Central memory CD8-positive, alpha-beta T cell (primary cell): ENCODE results near the gene PPFIA3.

Experiments used
- ATAC-seq: fragments of 150-1000 bp; cut with Tn5 transposase; replicated peaks from 2 replicates; pipeline ENCODE4 v1.10.0; 2022; ENCODE audit warnings: mild to moderate bottlenecking, moderate FRiP score, moderate number of reproducible peaks; ENCODE audit not compliant: poor library complexity, severe bottlenecking; ENCODE audit errors: extremely low read depth
- DNase-seq, 2 donors: peaks; one replicate each; pipeline ENCODE4 v3.0.0; 2021; ENCODE audit warnings: low spot score in 2 of 2
- H3K27ac Mint-ChIP-seq: one replicate; pipeline ENCODE4 v1.8.0; 2022; ENCODE audit warnings: low read depth, mild to moderate bottlenecking, moderate library complexity, mixed read lengths
- H3K27me3 Mint-ChIP-seq: one replicate; pipeline ENCODE4 v1.8.0; 2022; ENCODE audit warnings: mixed read lengths
- H3K36me3 Mint-ChIP-seq: one replicate; pipeline ENCODE4 v1.8.0; 2022; ENCODE audit warnings: mild to moderate bottlenecking, moderate library complexity, mixed read lengths; ENCODE audit not compliant: insufficient read depth
- H3K4me1 Mint-ChIP-seq: one replicate; pipeline ENCODE4 v1.8.0; 2022; ENCODE audit warnings: mixed read lengths
- H3K4me3 Mint-ChIP-seq: one replicate; pipeline ENCODE4 v1.8.0; 2022; ENCODE audit warnings: mild to moderate bottlenecking, moderate library complexity, mixed read lengths
- H3K9me3 Mint-ChIP-seq: one replicate; pipeline ENCODE4 v1.8.0; 2022; ENCODE audit warnings: mixed read lengths

Gene PPFIA3

DNA sequence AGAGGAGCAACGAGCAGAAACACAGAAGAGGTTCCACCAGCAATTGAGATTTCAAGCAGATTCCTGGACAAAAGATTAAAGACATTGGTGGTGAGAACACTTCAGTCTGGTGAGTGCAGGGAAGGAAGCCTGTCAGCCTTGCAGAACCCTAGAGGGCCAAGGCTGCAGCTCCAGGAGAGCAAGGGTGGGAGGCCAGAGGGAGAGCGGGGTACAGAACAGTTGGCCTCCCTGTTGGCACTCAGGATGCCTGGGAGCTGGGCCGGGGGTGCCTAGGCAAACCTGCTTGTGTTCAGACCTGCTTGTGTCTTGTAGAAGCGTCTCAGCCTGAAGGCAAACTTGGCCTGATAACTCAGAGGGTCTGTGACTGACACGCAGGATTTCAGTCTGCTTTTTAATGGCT is 10.3 kb upstream of the PPFIA3 start:
- Mint-ChIP-seq H3K36me3 (peaks cover 34% of the 10 kb centered on the region), H3K4me3 (no peak overlapping the region), H3K27me3 (no peaks in the 10 kb centered on the region), H3K27ac (peak overlapping the region; percentile 38), H3K4me1 (peaks cover 23% of the 10 kb centered on the region), H3K9me3 (no peaks in the 10 kb centered on the region)
- ATAC-seq: no peak
- no peak for DNase-seq

DNA sequence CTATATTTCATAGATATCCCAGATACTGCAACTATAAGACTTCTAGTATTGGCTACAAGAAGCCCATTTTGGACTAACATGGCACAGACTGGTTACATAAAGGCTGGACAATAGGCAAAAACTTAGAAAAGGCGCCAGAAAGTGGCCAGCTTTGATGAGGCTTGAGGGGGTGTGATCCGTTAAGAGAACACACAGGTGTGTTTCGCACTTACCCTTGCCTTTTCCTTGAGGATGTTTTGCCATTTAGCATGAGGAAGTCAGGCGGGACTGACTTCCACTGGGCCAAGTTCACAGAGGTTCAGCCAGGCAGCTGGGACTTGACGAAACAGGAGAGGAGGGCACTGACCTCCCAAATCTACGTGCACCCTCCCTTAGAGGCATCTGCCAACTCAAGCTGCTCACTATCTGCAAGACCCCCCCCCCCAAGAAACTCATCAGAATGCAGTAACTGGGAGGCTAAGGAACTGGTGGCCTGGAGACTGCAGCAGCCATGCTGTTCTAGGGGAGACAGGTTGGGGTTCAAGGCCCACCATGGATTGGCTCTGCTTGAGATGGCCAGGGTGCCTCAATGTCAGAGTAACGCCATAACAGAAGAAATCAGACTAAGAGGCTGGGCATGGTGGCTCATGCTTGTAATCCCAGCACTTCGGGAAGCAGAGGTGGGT is 9.6 kb upstream of the PPFIA3 start:
- H3K36me3 Mint-ChIP-seq: peaks cover 32% of the 10 kb centered on the region
- ATAC-seq: no peak
- no peaks in the 10 kb centered on the region for H3K27me3 Mint-ChIP-seq

DNA sequence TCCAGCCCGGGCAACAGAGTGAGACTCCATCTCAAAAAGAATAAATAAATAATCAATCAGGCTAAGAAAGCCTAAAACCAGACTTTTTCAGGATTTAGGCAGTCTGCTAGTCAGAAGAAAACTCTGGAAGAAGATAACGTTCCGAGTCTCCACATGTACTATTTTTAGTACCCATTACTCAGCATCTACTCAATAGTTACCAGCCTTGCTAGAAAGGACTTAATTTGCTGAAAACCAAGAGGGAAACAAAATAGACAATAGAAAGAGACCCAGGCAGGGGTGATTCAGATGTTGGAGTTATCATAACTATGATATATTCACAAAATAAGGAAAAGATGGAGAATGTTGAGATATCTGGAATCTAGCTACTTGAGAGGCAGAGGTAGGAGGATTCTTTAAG is 8.8 kb upstream of the PPFIA3 start:
- no peak overlapping the region for H3K27ac Mint-ChIP-seq
- H3K36me3 Mint-ChIP-seq: peaks cover 24% of the 10 kb centered on the region
- H3K9me3 Mint-ChIP-seq: no peaks in the 10 kb centered on the region
- no peaks in the 10 kb centered on the region for H3K27me3 Mint-ChIP-seq
- H3K4me3 Mint-ChIP-seq: no peak overlapping the region
- no peak for ATAC-seq
- peaks cover 19% of the 10 kb centered on the region for H3K4me1 Mint-ChIP-seq
- no peak for DNase-seq

More for the DNA sequence above, 9.6 kb upstream of the PPFIA3 start:
- Mint-ChIP-seq H3K27ac (no peak overlapping the region), H3K9me3 (no peaks in the 10 kb centered on the region), H3K4me3 (no peak overlapping the region), H3K4me1 (peaks cover 24% of the 10 kb centered on the region)
- no peak for DNase-seq

DNA sequence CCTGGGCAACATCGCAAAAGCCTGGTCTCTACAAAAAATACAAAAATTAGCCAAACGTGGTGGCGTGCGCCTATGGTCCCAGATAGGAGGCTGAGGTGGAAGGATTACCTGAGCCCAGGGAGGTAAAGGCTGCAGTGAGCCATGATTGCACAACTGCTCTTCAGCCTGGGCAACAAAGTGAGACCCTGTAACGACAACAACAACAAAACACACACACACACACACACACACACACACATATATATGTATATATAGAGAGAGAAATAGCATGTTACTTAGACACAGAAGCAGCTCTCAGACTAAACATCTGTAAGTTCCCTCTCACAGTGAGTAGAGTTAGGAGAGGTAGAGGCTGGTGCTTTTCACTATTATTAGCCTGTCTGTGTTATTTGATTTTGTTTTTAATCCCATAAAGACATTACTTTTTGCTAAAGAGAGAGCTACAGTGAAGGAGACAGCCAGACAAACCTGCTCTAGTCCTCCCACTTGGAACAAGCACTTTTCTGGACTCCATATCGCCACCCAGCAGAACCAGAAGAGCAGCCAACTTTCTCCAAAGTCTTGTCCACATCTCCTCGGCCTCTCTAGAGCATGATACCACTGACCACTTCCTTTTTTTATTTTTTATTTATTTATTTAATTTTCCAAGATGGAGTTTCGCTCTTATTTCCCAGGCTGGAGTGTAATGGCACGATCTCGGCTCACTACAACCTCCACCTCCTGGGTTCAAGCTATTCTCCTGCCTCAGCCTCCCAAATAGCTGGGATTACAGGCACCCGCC is 7.9 kb upstream of the PPFIA3 start:
- Mint-ChIP-seq H3K27me3 (no peaks in the 10 kb centered on the region), H3K4me1 (peaks cover 21% of the 10 kb centered on the region), H3K4me3 (no peak overlapping the region), H3K27ac (no peak overlapping the region), H3K36me3 (peaks cover 20% of the 10 kb centered on the region), H3K9me3 (no peaks in the 10 kb centered on the region)
- no peak for ATAC-seq
- no peak for DNase-seq

DNA sequence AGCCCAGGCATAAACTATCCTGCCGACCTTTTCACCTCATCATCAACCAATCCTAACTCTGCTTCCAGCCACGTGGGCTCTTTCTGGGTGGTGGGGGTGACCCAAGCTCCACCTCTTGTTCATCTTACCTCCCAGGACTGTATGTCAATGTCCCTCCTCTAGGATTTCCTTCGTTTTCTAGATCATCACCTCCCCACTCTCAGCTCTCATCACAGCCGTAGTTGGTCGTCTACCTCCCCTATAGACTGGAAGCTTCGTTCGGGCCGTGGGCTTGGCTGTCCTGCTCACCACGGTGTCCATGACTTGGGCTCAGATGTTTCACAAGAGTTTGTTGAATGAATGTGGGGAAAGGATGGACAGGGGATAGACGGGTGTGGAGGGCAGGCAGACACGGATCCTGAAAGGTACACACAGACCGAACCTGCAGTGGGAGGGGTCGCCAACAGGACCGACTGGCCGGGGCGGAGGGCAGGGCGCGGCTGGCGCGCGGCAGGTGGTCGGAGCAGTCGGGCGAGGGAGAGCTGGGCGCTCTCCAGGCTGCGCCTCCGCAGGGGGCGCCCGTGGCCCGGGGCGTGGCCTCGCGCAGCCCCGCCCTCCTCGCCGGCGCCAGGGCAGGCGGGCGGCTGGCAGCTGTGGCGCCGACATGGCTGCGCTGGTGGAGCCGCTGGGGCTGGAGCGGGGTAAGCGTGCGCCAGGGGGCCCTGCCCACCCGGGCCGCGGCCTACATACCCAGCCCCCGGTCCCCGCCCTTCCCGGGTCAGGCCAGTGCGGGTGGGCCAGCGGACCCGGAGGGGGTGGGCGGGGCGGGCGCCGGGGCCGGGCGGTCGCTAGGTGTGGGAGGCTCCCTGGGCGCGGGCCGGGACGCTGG is 5.3 kb upstream of the PPFIA3 start, which contains the start of gene LIN7B:
Gene LIN7B, plus strand, starts transcription at position 609 of the 868 bp plus-strand sequence. Its CDS starts 35 bp downstream, at position 644.
- no peaks in the 10 kb centered on the region for H3K27me3 Mint-ChIP-seq
- DNase-seq (peak; percentile 67 to 72), ATAC-seq (peak; percentile 44)
- H3K36me3 Mint-ChIP-seq: peaks cover 9% of the 10 kb centered on the region
- H3K4me1 Mint-ChIP-seq: peaks cover 29% of the 10 kb centered on the region
- H3K27ac Mint-ChIP-seq: peak within 1 kb of the TSS; percentile 49
- H3K9me3 Mint-ChIP-seq: no peaks in the 10 kb centered on the region
- peak within 1 kb of the TSS; percentile 78 for H3K4me3 Mint-ChIP-seq

GRCh38 chr19:49114630-49115363 is 4.5 kb upstream of the PPFIA3 start:
- H3K36me3 Mint-ChIP-seq: peaks cover 10% of the 10 kb centered on the region
- H3K9me3 Mint-ChIP-seq: no peaks in the 10 kb centered on the region
- peak overlapping the region; percentile 78 for H3K4me3 Mint-ChIP-seq
- no peak for DNase-seq
- ATAC-seq: no peak
- peaks cover 29% of the 10 kb centered on the region for H3K4me1 Mint-ChIP-seq
- H3K27me3 Mint-ChIP-seq: no peaks in the 10 kb centered on the region
- H3K27ac Mint-ChIP-seq: peak overlapping the region; percentile 49

- peak overlapping the region; percentile 78 for H3K4me3 Mint-ChIP-seq
- DNase-seq: no peak
- no peak overlapping the region for H3K27ac Mint-ChIP-seq
- H3K27me3 Mint-ChIP-seq: no peaks in the 10 kb centered on the region
- H3K9me3 Mint-ChIP-seq: no peaks in the 10 kb centered on the region
- ATAC-seq: no peak
- peaks cover 12% of the 10 kb centered on the region for H3K36me3 Mint-ChIP-seq
- peaks cover 39% of the 10 kb centered on the region for H3K4me1 Mint-ChIP-seq
Measured at GRCh38 chr19:49116544-49116943, 2.8 kb upstream of the PPFIA3 start.

GRCh38 chr19:49117677-49118564 is 1.4 kb upstream of the PPFIA3 start:
- DNase-seq (no peak), ATAC-seq (no peak)
- no peaks in the 10 kb centered on the region for H3K27me3 Mint-ChIP-seq
- peak overlapping the region; percentile 83 for H3K27ac Mint-ChIP-seq
- peaks cover 12% of the 10 kb centered on the region for H3K36me3 Mint-ChIP-seq
- H3K9me3 Mint-ChIP-seq: no peaks in the 10 kb centered on the region
- peaks cover 39% of the 10 kb centered on the region for H3K4me1 Mint-ChIP-seq
- peak overlapping the region; percentile 78 for H3K4me3 Mint-ChIP-seq

- peak within 1 kb of the TSS; percentile 83 for H3K27ac Mint-ChIP-seq
- H3K27me3 Mint-ChIP-seq: no peaks in the 10 kb centered on the region
- DNase-seq: peak; percentile 95
- H3K4me3 Mint-ChIP-seq: peak within 1 kb of the TSS; percentile 78
- H3K36me3 Mint-ChIP-seq: peaks cover 12% of the 10 kb centered on the region
- peak; percentile 85 for ATAC-seq
- no peaks in the 10 kb centered on the region for H3K9me3 Mint-ChIP-seq
- H3K4me1 Mint-ChIP-seq: peaks cover 34% of the 10 kb centered on the region
Measured at GRCh38 chr19:49118565-49119410, 556 bp upstream of the PPFIA3 start, which contains the start of gene C19orf73. TSS of gene C19orf73 (minus strand) at chr19:49119143. CDS start at chr19:49119022, 121 bp downstream.

DNA sequence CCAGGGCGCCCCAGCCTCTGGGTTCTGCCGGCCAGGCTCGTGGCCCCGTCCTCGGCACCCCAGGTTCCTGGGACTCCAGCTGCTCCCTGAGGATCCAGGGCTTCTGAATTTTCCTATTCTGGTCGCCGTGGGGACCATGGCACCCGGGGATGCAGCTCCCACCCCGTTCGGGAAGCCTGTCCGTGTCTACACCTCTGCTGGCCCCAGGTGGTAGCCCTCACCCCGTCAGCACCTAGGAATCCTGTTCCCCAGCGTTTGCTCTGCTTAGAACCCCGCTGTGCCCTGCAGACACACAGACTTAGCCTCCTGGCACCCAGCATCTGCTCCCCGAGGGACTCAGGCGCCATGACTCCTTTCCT is 960 bp downstream of the PPFIA3 start:
- peak overlapping the region; percentile 54 for H3K27ac Mint-ChIP-seq
- peaks cover 12% of the 10 kb centered on the region for H3K36me3 Mint-ChIP-seq
- DNase-seq: no peak
- ATAC-seq: no peak
- no peaks in the 10 kb centered on the region for H3K9me3 Mint-ChIP-seq
- H3K27me3 Mint-ChIP-seq: no peaks in the 10 kb centered on the region
- H3K4me3 Mint-ChIP-seq: peak overlapping the region; percentile 78
- H3K4me1 Mint-ChIP-seq: peaks cover 30% of the 10 kb centered on the region
